Measurements from ENCODE around the gene WNT2. TPM values are rescaled to one million over a fixed set of nuclear protein-coding genes. Genes with fewer than 3 reads are reported as not detected.

Gene WNT2
- total RNA-seq, 1 experiment from 2014 or later, result not detected

GRCh38 chr7:117238937-117239336, 83.9 kb downstream of the WNT2 start:
- DNase-seq (ENCODE audit: low read depth, low spot score), result no peak
- in situ Hi-C loops (cut with HindIII; ENCODE audit: low pct_unique_long_range_greater_than_20kb, low sequenced_read_pairs), result no loop called here

GRCh38 chr7:117238472-117238871, 84.4 kb downstream of the WNT2 start:
- in situ Hi-C loops (cut with HindIII; ENCODE audit: low pct_unique_long_range_greater_than_20kb, low sequenced_read_pairs), result no loop called here
- DNase-seq (ENCODE audit: low read depth, low spot score), result no peak

GRCh38 chr7:117237646-117238045, 85.2 kb downstream of the WNT2 start:
- in situ Hi-C loops (cut with HindIII; ENCODE audit: low pct_unique_long_range_greater_than_20kb, low sequenced_read_pairs), result no loop called here
- no peak for DNase-seq (ENCODE audit: low read depth, low spot score)

GRCh38 chr7:117231047-117231359, 91.9 kb downstream of the WNT2 start:
- DNase-seq (ENCODE audit: low read depth, low spot score), result no peak
- in situ Hi-C loops (cut with HindIII; ENCODE audit: low pct_unique_long_range_greater_than_20kb, low sequenced_read_pairs), result no loop called here

GRCh38 chr7:117230276-117231046, 92.4 kb downstream of the WNT2 start:
- no peak for DNase-seq (ENCODE audit: low read depth, low spot score)

GRCh38 chr7:117229350-117229749, 93.5 kb downstream of the WNT2 start:
- in situ Hi-C loops (cut with HindIII; ENCODE audit: low pct_unique_long_range_greater_than_20kb, low sequenced_read_pairs), result no loop called here
- no peak for DNase-seq (ENCODE audit: low read depth, low spot score)

More at GRCh38 chr7:117230276-117231046, 92.4 kb downstream of the WNT2 start:
- in situ Hi-C loops (cut with HindIII; ENCODE audit: low pct_unique_long_range_greater_than_20kb, low sequenced_read_pairs), result no loop called here

GRCh38 chr7:117227091-117227490, 95.8 kb downstream of the WNT2 start:
- in situ Hi-C loops (cut with HindIII; ENCODE audit: low pct_unique_long_range_greater_than_20kb, low sequenced_read_pairs), result no loop called here
- DNase-seq (ENCODE audit: low read depth, low spot score), result no peak

- no peak for DNase-seq (ENCODE audit: low read depth, low spot score)
- in situ Hi-C loops (cut with HindIII; ENCODE audit: low pct_unique_long_range_greater_than_20kb, low sequenced_read_pairs), result no loop called here
Observed at GRCh38 chr7:117225536-117225935, 97.3 kb downstream of the WNT2 start.

Small RNA genes lying within 50 kb of the gene (small RNA-seq; reads per million reads assigned to genes)
- 0 reads per million in 2 experiments for gene MTCYBP6

Other genes starting within 250 kb of the WNT2 start
- 1.0 and 1.3 TPM in 2 replicates for gene ASZ1, start 104.4 kb upstream of the WNT2 start, total RNA-seq (2014; rRNA removed; shearing (Covaris generic))
- 0.53 and 0.59 TPM in 2 replicates for gene CFTR, start 157.0 kb upstream of the WNT2 start, total RNA-seq (2014; rRNA removed; shearing (Covaris generic))